ENCODE data around the gene SIPA1L2.

The SIPA1L2 gene

DNA sequence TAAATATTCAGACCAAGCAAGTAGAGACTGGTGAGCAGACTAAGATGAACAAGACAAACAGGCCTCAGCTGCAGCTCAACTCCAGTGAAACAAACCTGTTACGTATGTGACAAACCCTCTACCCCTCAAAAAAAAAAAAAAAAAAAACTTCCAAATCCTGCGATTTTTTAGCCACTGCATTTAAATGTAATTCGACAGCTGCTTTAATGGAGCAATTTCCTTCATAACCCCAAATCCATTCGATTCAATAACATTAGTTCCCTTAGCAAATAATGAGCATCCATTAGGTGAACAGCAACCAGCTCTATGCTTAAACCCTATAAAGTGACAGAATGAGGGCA lies 31.1 kb downstream of the SIPA1L2 start:
- Histone ChIP-seq H4K91ac (ENCODE audit: low read depth, low read length, poor library complexity) (no peak overlapping the region), H3K36me3 (replicated peaks in 1 of 2; ENCODE audit: control insufficient read depth in 2 of 2, insufficient read depth in 2 of 2, low read length in 2 of 2) (peaks cover 0 to 38% of the 10 kb centered on the region in 2 donors), H3K4me3 (ENCODE audit: low read length in 2 of 2) (no peak overlapping the region), H3K27me3 (ENCODE audit: control insufficient read depth in 3 of 3, insufficient read depth in 3 of 3, low read depth in 1 of 3, low read length in 3 of 3) (no peaks in the 10 kb centered on the region), H4K8ac (ENCODE audit: low read depth, low read length) (no peak overlapping the region), H3K9me3 (replicated peaks in 1 of 2; ENCODE audit: control insufficient read depth in 2 of 2, insufficient read depth in 1 of 2, low read depth in 1 of 2, low read length in 2 of 2) (peaks cover 2 to 11% of the 10 kb centered on the region in 2 donors), H3K27ac (replicated peaks; ENCODE audit: low read length) (no peak overlapping the region), H3K4ac (ENCODE audit: low read length) (no peak overlapping the region), H2BK120ac (ENCODE audit: low read depth, low read length) (no peak overlapping the region), H2BK12ac (ENCODE audit: low read length) (no peak overlapping the region), H2AFZ (ENCODE audit: low read length) (no peak overlapping the region), H3K9ac (ENCODE audit: low read depth, low read length, poor library complexity) (no peak overlapping the region), H3K79me1 (ENCODE audit: low read depth, low read length) (peaks cover 2% of the 10 kb centered on the region), H3K4me1 (ENCODE audit: control insufficient read depth in 2 of 2, insufficient read depth in 1 of 2, low read depth in 1 of 2, low read length in 2 of 2) (peaks cover 27 to 35% of the 10 kb centered on the region in 2 donors), H2AK5ac (ENCODE audit: low read depth, low read length) (no peak overlapping the region), H3K18ac (ENCODE audit: low read length) (no peak overlapping the region), H3K14ac (ENCODE audit: low read length) (no peak overlapping the region), H2BK5ac (ENCODE audit: low read length) (no peak overlapping the region), H2BK15ac (ENCODE audit: low read length) (no peak overlapping the region), H3K4me2 (ENCODE audit: insufficient read depth, low read length, poor library complexity, severe bottlenecking) (no peak overlapping the region), H3K23ac (ENCODE audit: low read depth, low read length, poor library complexity) (no peak overlapping the region)
- DNase-seq (ENCODE audit: low spot score) = no peak
- no CpG with 5 or more reads among the region's 4 CpGs for WGBS, 2 donors (ENCODE audit: extremely low coverage in 2 of 2, insufficient read length in 2 of 2, insufficient replicate concordance in 1 of 2)

DNA sequence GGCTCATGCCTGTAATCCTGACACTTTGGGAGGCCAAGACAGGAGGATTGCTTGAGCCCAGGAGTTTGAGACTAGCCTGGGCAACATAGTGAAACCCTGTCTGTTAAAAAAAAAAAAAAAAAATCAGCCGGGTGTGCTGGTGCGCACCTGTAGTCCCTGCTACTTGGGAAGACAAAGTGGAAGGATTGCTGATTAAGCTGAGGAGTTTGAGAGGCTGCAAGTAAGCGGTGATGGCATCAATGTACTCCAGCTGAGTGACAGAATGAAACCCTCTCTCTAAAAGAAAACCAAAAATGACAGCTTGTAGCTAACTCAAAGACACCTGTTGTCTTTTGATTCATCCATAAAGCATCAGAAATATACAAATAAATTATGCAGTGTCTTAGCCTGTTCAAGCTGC lies 31.8 kb downstream of the SIPA1L2 start:
- WGBS, 2 donors (ENCODE audit: extremely low coverage in 2 of 2, insufficient read length in 2 of 2, insufficient replicate concordance in 1 of 2) = no CpG with 5 or more reads among the region's 3 CpGs

DNA sequence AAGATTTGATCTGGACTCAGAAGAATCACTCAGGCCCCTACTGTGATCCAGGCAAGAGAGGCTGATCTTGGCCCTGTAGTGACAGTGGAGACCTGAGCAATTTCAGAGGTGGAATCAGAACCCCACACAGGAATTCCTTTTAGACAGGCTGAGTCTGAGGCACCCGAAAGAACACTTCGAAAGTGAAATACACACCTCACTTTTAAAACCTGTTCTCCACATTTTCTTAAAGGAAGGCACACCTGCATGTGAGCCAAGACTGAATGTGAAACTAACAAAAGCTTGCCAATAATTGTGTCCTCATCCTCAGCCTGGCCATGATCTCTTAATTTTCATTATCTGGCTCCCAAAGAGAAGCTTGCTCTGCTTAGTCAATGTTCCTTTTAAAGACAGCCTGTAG lies 32.2 kb downstream of the SIPA1L2 start:
- no peak for DNase-seq (ENCODE audit: low spot score)
- H2BK120ac ChIP-seq (ENCODE audit: low read depth, low read length) = no peak overlapping the region
- H3K27ac ChIP-seq (replicated peaks; ENCODE audit: low read length) = no peak overlapping the region
- H3K14ac ChIP-seq (ENCODE audit: low read length) = no peak overlapping the region
- peaks cover 0 to 27% of the 10 kb centered on the region in 2 donors for H3K36me3 ChIP-seq (replicated peaks in 1 of 2; ENCODE audit: control insufficient read depth in 2 of 2, insufficient read depth in 2 of 2, low read length in 2 of 2)
- H4K91ac ChIP-seq (ENCODE audit: low read depth, low read length, poor library complexity) = no peak overlapping the region
- no peak overlapping the region for H4K8ac ChIP-seq (ENCODE audit: low read depth, low read length)
- peaks cover 31 to 45% of the 10 kb centered on the region in 2 donors for H3K4me1 ChIP-seq (ENCODE audit: control insufficient read depth in 2 of 2, insufficient read depth in 1 of 2, low read depth in 1 of 2, low read length in 2 of 2)
- H3K4me2 ChIP-seq (ENCODE audit: insufficient read depth, low read length, poor library complexity, severe bottlenecking) = no peak overlapping the region
- H3K27me3 ChIP-seq (ENCODE audit: control insufficient read depth in 3 of 3, insufficient read depth in 3 of 3, low read depth in 1 of 3, low read length in 3 of 3) = no peaks in the 10 kb centered on the region
- no peak overlapping the region for H3K9ac ChIP-seq (ENCODE audit: low read depth, low read length, poor library complexity)
- H2AFZ ChIP-seq (ENCODE audit: low read length) = no peak overlapping the region
- H3K9me3 ChIP-seq (replicated peaks in 1 of 2; ENCODE audit: control insufficient read depth in 2 of 2, insufficient read depth in 1 of 2, low read depth in 1 of 2, low read length in 2 of 2) = peaks cover 0 to 11% of the 10 kb centered on the region in 2 donors
- H3K4me3 ChIP-seq (ENCODE audit: low read length in 2 of 2) = no peak overlapping the region
- no peak overlapping the region for H3K18ac ChIP-seq (ENCODE audit: low read length)
- H2BK12ac ChIP-seq (ENCODE audit: low read length) = no peak overlapping the region
- no peak overlapping the region for H2BK15ac ChIP-seq (ENCODE audit: low read length)
- no peak overlapping the region for H3K4ac ChIP-seq (ENCODE audit: low read length)
- no peak overlapping the region for H2BK5ac ChIP-seq (ENCODE audit: low read length)
- no CpG with 5 or more reads among the region's 2 CpGs for WGBS, 2 donors (ENCODE audit: extremely low coverage in 2 of 2, insufficient read length in 2 of 2, insufficient replicate concordance in 1 of 2)
- no peak overlapping the region for H3K23ac ChIP-seq (ENCODE audit: low read depth, low read length, poor library complexity)
- no peak overlapping the region for H2AK5ac ChIP-seq (ENCODE audit: low read depth, low read length)
- H3K79me1 ChIP-seq (ENCODE audit: low read depth, low read length) = peaks cover 2% of the 10 kb centered on the region

More for the DNA sequence above, 31.8 kb downstream of the SIPA1L2 start:
- H3K18ac ChIP-seq (ENCODE audit: low read length) = no peak overlapping the region
- no peak overlapping the region for H2AFZ ChIP-seq (ENCODE audit: low read length)
- H4K8ac ChIP-seq (ENCODE audit: low read depth, low read length) = no peak overlapping the region
- H3K79me1 ChIP-seq (ENCODE audit: low read depth, low read length) = peaks cover 2% of the 10 kb centered on the region
- H3K27ac ChIP-seq (replicated peaks; ENCODE audit: low read length) = no peak overlapping the region
- H2BK120ac ChIP-seq (ENCODE audit: low read depth, low read length) = no peak overlapping the region
- no peak overlapping the region for H2BK5ac ChIP-seq (ENCODE audit: low read length)
- H3K4ac ChIP-seq (ENCODE audit: low read length) = no peak overlapping the region
- no peak overlapping the region for H2BK15ac ChIP-seq (ENCODE audit: low read length)
- H3K9ac ChIP-seq (ENCODE audit: low read depth, low read length, poor library complexity) = no peak overlapping the region
- H3K4me3 ChIP-seq (ENCODE audit: low read length in 2 of 2) = no peak overlapping the region
- DNase-seq (ENCODE audit: low spot score) = no peak
- H3K4me2 ChIP-seq (ENCODE audit: insufficient read depth, low read length, poor library complexity, severe bottlenecking) = no peak overlapping the region
- no peak overlapping the region for H2AK5ac ChIP-seq (ENCODE audit: low read depth, low read length)
- no peak overlapping the region for H2BK12ac ChIP-seq (ENCODE audit: low read length)
- no peak overlapping the region for H3K14ac ChIP-seq (ENCODE audit: low read length)
- peaks cover 0 to 31% of the 10 kb centered on the region in 2 donors for H3K36me3 ChIP-seq (replicated peaks in 1 of 2; ENCODE audit: control insufficient read depth in 2 of 2, insufficient read depth in 2 of 2, low read length in 2 of 2)
- peaks cover 0 to 11% of the 10 kb centered on the region in 2 donors for H3K9me3 ChIP-seq (replicated peaks in 1 of 2; ENCODE audit: control insufficient read depth in 2 of 2, insufficient read depth in 1 of 2, low read depth in 1 of 2, low read length in 2 of 2)
- H3K27me3 ChIP-seq (ENCODE audit: control insufficient read depth in 3 of 3, insufficient read depth in 3 of 3, low read depth in 1 of 3, low read length in 3 of 3) = no peaks in the 10 kb centered on the region
- no peak overlapping the region for H3K23ac ChIP-seq (ENCODE audit: low read depth, low read length, poor library complexity)
- no peak overlapping the region for H4K91ac ChIP-seq (ENCODE audit: low read depth, low read length, poor library complexity)
- peaks cover 30 to 41% of the 10 kb centered on the region in 2 donors for H3K4me1 ChIP-seq (ENCODE audit: control insufficient read depth in 2 of 2, insufficient read depth in 1 of 2, low read depth in 1 of 2, low read length in 2 of 2)

DNA sequence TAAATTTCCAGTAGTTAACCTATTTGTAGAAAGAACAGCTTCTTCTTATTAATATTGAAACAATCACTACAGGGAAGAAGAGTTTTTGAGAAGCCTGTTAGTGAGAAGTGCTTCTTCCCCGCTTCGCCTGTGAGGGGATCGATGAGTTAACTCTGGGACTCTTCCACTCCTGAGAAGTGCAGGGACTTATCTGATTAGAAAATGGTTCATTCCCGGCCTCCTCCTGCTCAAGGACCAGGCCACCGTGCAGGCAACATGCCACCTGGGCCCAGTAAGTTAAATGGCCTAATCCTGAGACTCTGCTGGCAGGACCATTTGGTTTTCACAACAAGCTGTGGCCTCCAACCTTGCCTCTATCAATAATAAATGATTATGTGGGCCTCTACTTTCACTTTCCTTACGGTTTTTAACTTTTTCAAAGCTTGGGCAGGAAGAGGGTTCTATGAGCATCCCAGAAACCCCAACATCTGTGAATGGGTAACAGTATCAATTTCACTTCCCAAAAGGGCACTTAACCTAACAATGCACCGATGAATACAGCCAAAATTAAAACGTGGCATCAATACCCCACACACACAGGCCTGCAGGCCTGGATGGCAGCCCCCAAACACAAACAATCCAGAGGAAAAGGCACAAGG lies 33.1 kb downstream of the SIPA1L2 start:
- no peak overlapping the region for H2AFZ ChIP-seq (ENCODE audit: low read length)
- peak overlapping the region; percentile 74 for H3K18ac ChIP-seq (ENCODE audit: low read length)
- H3K27me3 ChIP-seq (ENCODE audit: control insufficient read depth in 3 of 3, insufficient read depth in 3 of 3, low read depth in 1 of 3, low read length in 3 of 3) = no peaks in the 10 kb centered on the region
- H3K27ac ChIP-seq (replicated peaks; ENCODE audit: low read length) = peak overlapping the region; percentile 52
- WGBS, 2 donors (ENCODE audit: extremely low coverage in 2 of 2, insufficient read length in 2 of 2, insufficient replicate concordance in 1 of 2) = no CpG with 5 or more reads among the region's 8 CpGs
- H3K4ac ChIP-seq (ENCODE audit: low read length) = no peak overlapping the region
- H3K9ac ChIP-seq (ENCODE audit: low read depth, low read length, poor library complexity) = no peak overlapping the region
- H3K14ac ChIP-seq (ENCODE audit: low read length) = no peak overlapping the region
- peaks cover 32 to 52% of the 10 kb centered on the region in 2 donors for H3K4me1 ChIP-seq (ENCODE audit: control insufficient read depth in 2 of 2, insufficient read depth in 1 of 2, low read depth in 1 of 2, low read length in 2 of 2)
- H4K8ac ChIP-seq (ENCODE audit: low read depth, low read length) = no peak overlapping the region
- no peak overlapping the region for H3K23ac ChIP-seq (ENCODE audit: low read depth, low read length, poor library complexity)
- no peak overlapping the region for H4K91ac ChIP-seq (ENCODE audit: low read depth, low read length, poor library complexity)
- H3K4me3 ChIP-seq (ENCODE audit: low read length in 2 of 2) = no peak overlapping the region
- no peak overlapping the region for H2BK5ac ChIP-seq (ENCODE audit: low read length)
- H3K4me2 ChIP-seq (ENCODE audit: insufficient read depth, low read length, poor library complexity, severe bottlenecking) = no peak overlapping the region
- H2AK5ac ChIP-seq (ENCODE audit: low read depth, low read length) = no peak overlapping the region
- DNase-seq (ENCODE audit: low spot score) = no peak
- H3K79me1 ChIP-seq (ENCODE audit: low read depth, low read length) = peaks cover 2% of the 10 kb centered on the region
- H3K36me3 ChIP-seq (replicated peaks in 1 of 2; ENCODE audit: control insufficient read depth in 2 of 2, insufficient read depth in 2 of 2, low read length in 2 of 2) = peaks cover 0 to 26% of the 10 kb centered on the region in 2 donors
- H2BK120ac ChIP-seq (ENCODE audit: low read depth, low read length) = no peak overlapping the region
- H3K9me3 ChIP-seq (replicated peaks in 1 of 2; ENCODE audit: control insufficient read depth in 2 of 2, insufficient read depth in 1 of 2, low read depth in 1 of 2, low read length in 2 of 2) = peaks cover 0 to 11% of the 10 kb centered on the region in 2 donors
- peak overlapping the region; percentile 61 for H2BK12ac ChIP-seq (ENCODE audit: low read length)
- no peak overlapping the region for H2BK15ac ChIP-seq (ENCODE audit: low read length)

Data from neuronal stem cell (in vitro differentiated cells).